ENCODE results near the gene ASPSCR1. TPM values are rescaled to one million over a fixed set of nuclear protein-coding genes. Genes with fewer than 3 reads are reported as not detected.

ASPSCR1 gene
- total and polyA plus RNA-seq, 2 of the 13 experiments (the other 11 are each of a cell fraction or from before 2014, with no cell fraction given), result 274 to 314 TPM

GRCh38 chr17:82003411-82004381 is 26.3 kb downstream of the ASPSCR1 start (continued):
- peak; percentile 61; the same call in 1 of the 2 replicates for TF ChIP-seq KDM3A (CRISPR knock-in tag; IDR thresholded peaks at IDR 0.05; ENCODE audit: low read depth)
- TF ChIP-seq MYPOP (CRISPR knock-in tag; IDR thresholded peaks at IDR 0.05), result peak; percentile 88
- TF ChIP-seq ZNF275 (CRISPR knock-in tag; IDR thresholded peaks at IDR 0.05; ENCODE audit: borderline replicate concordance), result no peak; the same call in 1 of the 2 replicates
- 0 out of 2 replicates have a peak, but pooled peaks have one; percentile 48 for TF ChIP-seq ZNF891 (CRISPR knock-in tag; IDR thresholded peaks at IDR 0.05)
- peak; percentile 32 to 59; a peak in 3 of 4 replicates for TF ChIP-seq HMGXB4 (CRISPR knock-in tag; IDR thresholded peaks at IDR 0.05; ENCODE audit: borderline replicate concordance in 1 of 2, low read depth in 1 of 2)
- TF ChIP-seq ZNF713 (CRISPR knock-in tag; IDR thresholded peaks at IDR 0.05), result peak; percentile 81; the same call in 1 of the 2 replicates
- peak; percentile 99 for TF ChIP-seq ZNF687 (CRISPR knock-in tag; IDR thresholded peaks at IDR 0.05)
- peak; percentile 73; the same call in 1 of the 2 replicates for TF ChIP-seq RNF219 (CRISPR knock-in tag; IDR thresholded peaks at IDR 0.05)
- TF ChIP-seq GTF2F1 (IDR thresholded peaks at IDR 0.05; ENCODE audit: low read length), result no peak
